Measurements from ENCODE around the gene MYO1F.

Gene MYO1F

GRCh38 chr19:8475005-8475404 is 102.2 kb downstream of the MYO1F start:
- no peak overlapping the region for H3K27ac ChIP-seq
- TF ChIP-seq CTCF (conservative IDR thresholded peaks at IDR 0.05) (no peak), ZFX (IDR thresholded peaks at IDR 0.05) (no peak)

GRCh38 chr19:8473648-8474476 is 103.4 kb downstream of the MYO1F start:
- TF ChIP-seq ZFX (IDR thresholded peaks at IDR 0.05) = no peak
- TF ChIP-seq CTCF (conservative IDR thresholded peaks at IDR 0.05) = no peak
- no peak overlapping the region for H3K27ac ChIP-seq

Measured in C4-2B (cell line).